Measurements from ENCODE around the gene C21orf91. TPM values are rescaled to one million over a fixed set of nuclear protein-coding genes. Genes with fewer than 3 reads are reported as not detected.
A peak's percentile ranks its signal among the peaks of the same experiment; 100 is the strongest.

C21orf91 gene
- total RNA-seq, 1 donor from 2014 or later: 16.8 TPM

DNA sequence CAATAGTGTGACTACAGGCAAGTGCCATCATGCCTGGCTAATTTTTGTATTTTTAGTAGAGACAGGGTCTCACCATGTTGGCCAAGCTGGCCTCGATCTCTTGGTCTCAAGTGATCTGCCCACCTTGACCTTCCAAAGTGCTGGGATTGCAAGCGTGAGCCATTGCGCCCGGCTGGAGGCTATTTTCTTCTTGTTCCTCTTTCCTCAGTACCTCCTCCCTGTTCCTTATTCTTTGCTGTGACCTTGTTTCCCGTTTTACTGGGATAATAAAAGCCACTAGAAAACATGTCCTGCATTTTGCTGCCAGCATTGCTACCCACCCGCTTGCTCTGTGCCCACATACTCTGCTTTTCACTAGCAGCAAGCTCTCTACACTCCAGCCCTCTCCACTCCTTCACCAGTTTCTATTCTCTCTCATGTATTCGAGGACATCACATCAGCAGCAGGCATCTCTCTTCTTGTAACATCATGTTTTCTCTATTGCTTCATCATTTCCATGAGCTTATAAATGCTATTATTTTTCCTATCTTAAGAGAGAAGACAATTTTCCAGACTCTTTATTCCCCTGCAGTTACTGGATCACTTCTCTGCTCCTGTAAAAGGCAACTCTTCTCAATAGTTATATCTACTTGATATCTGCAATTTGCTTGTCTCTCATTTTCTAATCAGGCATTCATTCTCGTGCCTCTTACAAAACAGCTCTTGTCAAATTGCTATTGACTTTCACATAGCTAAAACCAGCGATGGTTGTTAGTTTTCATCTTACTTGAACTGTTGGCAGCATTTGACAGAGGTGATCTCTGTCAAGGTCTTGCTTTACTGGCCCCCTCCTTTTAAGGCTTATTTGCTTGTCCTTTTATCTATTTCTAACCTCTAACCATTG lies 34.5 kb upstream of the C21orf91 start:
- H3K27me3 ChIP-seq: no peaks in the 10 kb centered on the region
- H3K9me3 ChIP-seq: no peaks in the 10 kb centered on the region
- TF ChIP-seq, protein P1, sequence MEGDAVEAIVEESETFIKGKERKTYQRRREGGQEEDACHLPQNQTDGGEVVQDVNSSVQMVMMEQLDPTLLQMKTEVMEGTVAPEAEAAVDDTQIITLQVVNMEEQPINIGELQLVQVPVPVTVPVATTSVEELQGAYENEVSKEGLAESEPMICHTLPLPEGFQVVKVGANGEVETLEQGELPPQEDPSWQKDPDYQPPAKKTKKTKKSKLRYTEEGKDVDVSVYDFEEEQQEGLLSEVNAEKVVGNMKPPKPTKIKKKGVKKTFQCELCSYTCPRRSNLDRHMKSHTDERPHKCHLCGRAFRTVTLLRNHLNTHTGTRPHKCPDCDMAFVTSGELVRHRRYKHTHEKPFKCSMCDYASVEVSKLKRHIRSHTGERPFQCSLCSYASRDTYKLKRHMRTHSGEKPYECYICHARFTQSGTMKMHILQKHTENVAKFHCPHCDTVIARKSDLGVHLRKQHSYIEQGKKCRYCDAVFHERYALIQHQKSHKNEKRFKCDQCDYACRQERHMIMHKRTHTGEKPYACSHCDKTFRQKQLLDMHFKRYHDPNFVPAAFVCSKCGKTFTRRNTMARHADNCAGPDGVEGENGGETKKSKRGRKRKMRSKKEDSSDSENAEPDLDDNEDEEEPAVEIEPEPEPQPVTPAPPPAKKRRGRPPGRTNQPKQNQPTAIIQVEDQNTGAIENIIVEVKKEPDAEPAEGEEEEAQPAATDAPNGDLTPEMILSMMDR (IDR thresholded peaks at IDR 0.05): no peak
- no peak overlapping the region for H3K27ac ChIP-seq
- H3K4me1 ChIP-seq: no peaks in the 10 kb centered on the region
- H3K36me3 ChIP-seq: no peaks in the 10 kb centered on the region
- H3K4me3 ChIP-seq: no peak overlapping the region
- intact Hi-C loops (cut with DNase I): no loop called here
- ATAC-seq (no peak), DNase-seq (no peak)

DNA sequence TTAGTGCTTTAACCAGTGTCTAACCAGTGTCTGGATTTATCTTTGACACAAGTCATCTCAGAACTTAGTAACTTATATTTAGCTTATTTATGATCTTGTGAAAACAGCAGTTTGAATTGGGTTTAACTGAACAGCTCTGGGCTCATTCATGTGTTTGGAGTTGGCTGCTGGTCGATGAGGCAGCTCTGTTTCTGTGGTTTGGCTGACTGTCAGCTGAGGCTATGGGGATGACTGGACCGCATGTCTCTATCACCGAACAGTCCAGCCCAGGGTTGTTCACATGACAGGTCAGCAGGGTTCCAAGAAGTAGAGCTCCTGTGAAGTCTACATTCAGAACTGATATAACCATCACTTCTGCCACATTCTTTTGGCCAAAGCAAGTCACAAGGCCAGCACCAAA lies 29.1 kb upstream of the C21orf91 start:
- Histone ChIP-seq H3K27me3 (no peaks in the 10 kb centered on the region), H3K4me1 (no peaks in the 10 kb centered on the region), H3K9me3 (no peaks in the 10 kb centered on the region), H3K4me3 (no peak overlapping the region), H3K36me3 (no peaks in the 10 kb centered on the region), H3K27ac (no peak overlapping the region)
- TF ChIP-seq, protein P1 (IDR thresholded peaks at IDR 0.05): no peak
- DNase-seq (no peak), ATAC-seq (peak; percentile 38)
- intact Hi-C loops (cut with DNase I): no loop called here

DNA sequence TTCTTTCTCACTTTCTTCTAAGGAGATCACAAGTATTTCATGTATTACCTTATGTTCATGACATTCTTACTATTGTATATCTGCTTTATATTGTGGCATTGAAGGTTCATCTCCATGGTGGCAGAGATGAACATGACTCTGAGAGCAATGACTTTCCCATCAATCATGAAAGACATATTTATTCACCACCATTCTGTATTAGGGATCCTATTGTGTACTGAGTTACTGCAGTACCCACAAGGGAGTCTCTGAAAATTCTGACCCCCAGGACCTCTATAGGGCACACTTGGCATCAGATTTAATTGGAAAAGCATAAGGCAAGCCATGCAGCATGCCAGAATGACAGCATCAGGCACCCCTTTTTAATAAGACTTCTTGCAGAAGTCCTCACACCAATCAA lies 21.9 kb upstream of the C21orf91 start:
- intact Hi-C loops (cut with DNase I): no loop called here
- TF ChIP-seq, protein P1 (IDR thresholded peaks at IDR 0.05): no peak
- Histone ChIP-seq H3K36me3 (no peaks in the 10 kb centered on the region), H3K4me1 (no peaks in the 10 kb centered on the region), H3K27ac (no peak overlapping the region), H3K27me3 (no peaks in the 10 kb centered on the region), H3K9me3 (no peaks in the 10 kb centered on the region), H3K4me3 (no peak overlapping the region)
- ATAC-seq (no peak), DNase-seq (no peak)

DNA sequence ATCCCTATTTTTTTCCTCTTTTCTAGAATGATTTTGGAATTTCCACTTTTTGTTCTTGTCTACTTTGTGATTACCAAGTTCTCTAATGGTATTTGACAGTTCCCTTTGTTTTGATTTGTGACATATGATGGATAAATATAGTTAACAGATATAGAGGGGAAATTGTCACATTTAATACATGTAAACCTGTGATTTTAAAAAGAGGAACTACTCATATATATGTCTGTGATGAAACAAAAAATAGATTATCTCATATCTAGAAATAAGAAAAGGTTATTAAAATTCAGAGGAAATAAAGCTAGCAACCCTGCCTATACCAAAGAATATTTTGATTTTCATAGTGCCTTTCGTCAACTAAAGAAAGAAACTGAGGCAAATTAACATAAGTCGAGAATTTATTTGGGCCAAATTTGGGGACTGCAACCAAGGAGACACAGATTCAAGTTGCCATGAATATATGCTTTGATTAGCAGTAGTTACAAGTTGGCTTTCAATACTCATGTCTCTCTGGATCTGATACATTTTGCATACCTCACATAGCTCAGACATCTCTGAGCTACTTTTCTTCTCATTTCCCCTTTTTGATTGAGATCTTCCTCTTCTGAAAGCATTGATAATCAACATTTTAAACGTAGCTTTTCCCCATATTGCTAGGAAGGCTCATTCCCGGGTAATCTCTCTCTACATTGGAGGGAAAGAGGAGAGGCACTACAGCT lies 15.6 kb upstream of the C21orf91 start:
- DNase-seq (no peak), ATAC-seq (no peak)
- H3K4me1 ChIP-seq: no peaks in the 10 kb centered on the region
- no peaks in the 10 kb centered on the region for H3K36me3 ChIP-seq
- H3K27me3 ChIP-seq: no peaks in the 10 kb centered on the region
- no peaks in the 10 kb centered on the region for H3K9me3 ChIP-seq
- intact Hi-C loops (cut with DNase I): no loop called here
- H3K27ac ChIP-seq: no peak overlapping the region
- TF ChIP-seq, protein P1 (IDR thresholded peaks at IDR 0.05): no peak
- H3K4me3 ChIP-seq: no peak overlapping the region

DNA sequence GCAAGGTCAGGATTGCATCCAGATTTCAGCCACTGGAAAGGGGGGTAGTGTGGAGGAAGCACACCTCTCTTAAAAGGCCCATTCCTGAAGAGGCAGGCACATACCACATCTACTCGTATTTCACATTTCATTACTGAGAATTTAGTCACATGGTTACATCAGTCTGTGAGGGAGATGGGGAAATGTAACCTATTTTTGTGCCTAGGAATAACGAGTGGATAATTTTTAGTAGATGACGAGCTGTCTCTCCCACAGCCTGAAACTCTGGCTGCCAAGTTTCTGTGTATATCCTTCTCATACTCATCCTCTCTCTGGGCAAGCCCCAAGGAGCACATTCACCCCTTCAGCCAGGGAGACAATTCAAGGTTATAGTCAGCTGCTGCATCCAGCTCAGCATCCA lies 10.3 kb upstream of the C21orf91 start:
- H3K4me3 ChIP-seq: no peak overlapping the region
- no peak overlapping the region for H3K27ac ChIP-seq
- ATAC-seq (no peak), DNase-seq (no peak)
- TF ChIP-seq, protein P1 (IDR thresholded peaks at IDR 0.05): no peak
- no peaks in the 10 kb centered on the region for H3K27me3 ChIP-seq
- no peaks in the 10 kb centered on the region for H3K9me3 ChIP-seq
- no peaks in the 10 kb centered on the region for H3K36me3 ChIP-seq
- H3K4me1 ChIP-seq: no peaks in the 10 kb centered on the region
- intact Hi-C loops (cut with DNase I): no loop called here

All from upper lobe of right lung (tissue), 1 donor.